Hematopoietic multipotent progenitor cell treated with erythropoietin and hydrocortisone succinate and interleukin-3 and kit ligand, for 6 days (in vitro differentiated cells): ENCODE data around the gene AK6.
"Not testable (repeated sequence)": the region's sequence is repeated elsewhere in the genome, so short reads cannot be mapped to it uniquely, and the experiment has no call there.

Experiments
- DNase-seq: peaks from one replicate; pipeline ENCODE4 v3.0.0-alpha.2; 2015

AK6 gene

GRCh38 chr5:69334793-69335268 is 34.5 kb downstream of the AK6 start:
- DNase-seq = peak; percentile 93

GRCh38 chr5:69333668-69334315 is 35.5 kb downstream of the AK6 start:
- not testable (repeated sequence) for DNase-seq

GRCh38 chr5:69331528-69332445 is 37.5 kb downstream of the AK6 start:
- peak; percentile 57 for DNase-seq

GRCh38 chr5:69329905-69330489 is 39.3 kb downstream of the AK6 start:
- DNase-seq = no peak

GRCh38 chr5:69326365-69326764 is 43.0 kb downstream of the AK6 start:
- DNase-seq = no peak

- DNase-seq = peak; percentile 52
Measured at GRCh38 chr5:69317391-69317790, 51.9 kb downstream of the AK6 start.

- no peak for DNase-seq
Measured at GRCh38 chr5:69315972-69316371, 53.3 kb downstream of the AK6 start.

GRCh38 chr5:69313428-69313827 is 55.9 kb downstream of the AK6 start:
- no peak for DNase-seq

GRCh38 chr5:69312459-69313160 is 56.7 kb downstream of the AK6 start:
- DNase-seq = peak; percentile 63

GRCh38 chr5:69309380-69309779 is 59.9 kb downstream of the AK6 start:
- DNase-seq = no peak

- DNase-seq = no peak
Measured at GRCh38 chr5:69308046-69308553, 61.2 kb downstream of the AK6 start.

GRCh38 chr5:69305512-69305911 is 63.8 kb downstream of the AK6 start:
- peak; percentile 21 for DNase-seq
